Right atrium auricular region (tissue), 2 donors: ENCODE data around the gene TSPAN9. TPM values are rescaled to one million over a fixed set of nuclear protein-coding genes. Genes with fewer than 3 reads are reported as not detected.
A peak's percentile ranks its signal among the peaks of the same experiment; 100 is the strongest.

Experiments
- DNase-seq: peaks from one replicate; pipeline ENCODE4 v3.0.0-alpha.2; 2019; ENCODE audit warnings: low spot score
- H3K27ac ChIP-seq, 2 donors: fragments of 200-600 bp; sonication (generic); 1 replicate in 1 of 2; 2 replicates in 1 of 2; pipeline ENCODE4 v1.5.1; 2016 to 2019
- H3K27me3 ChIP-seq, 2 donors: fragments of 200-600 bp; sonication (generic); one replicate each; pipeline versions ENCODE4 v1.5.1 to v1.6.0; 2017 to 2019
- H3K36me3 ChIP-seq: fragments of 200-600 bp; sonication (generic); one replicate; pipeline ENCODE4 v1.5.1; 2016
- H3K4me1 ChIP-seq, 2 donors: fragments of 200-600 bp; sonication (generic); one replicate each; pipeline versions ENCODE4 v1.5.1 to v1.6.0; 2017 to 2019
- H3K4me3 ChIP-seq, 2 donors: fragments of 200-600 bp; sonication (generic); 1 replicate in 1 of 2; 2 replicates in 1 of 2; pipeline ENCODE4 v1.5.1; 2017 to 2019; ENCODE audit warnings: mild to moderate bottlenecking in 1 of 2, moderate library complexity in 1 of 2
- H3K9me3 ChIP-seq, 2 donors: fragments of 200-600 bp; sonication (generic); one replicate each; pipeline ENCODE4 v1.5.1; 2019
- CTCF ChIP-seq, 2 donors: fragments of 200-600 bp; sonication (generic); IDR thresholded peaks; one replicate each; pipeline ENCODE4 v1.5.1; 2019; ENCODE audit warnings: antibody characterized with exemption in 2 of 2
- total RNA-seq, 2 donors: library from RNA; depleted of rRNA; stranded (reverse); fragments of >200 nt; gene quantifications; one replicate each; pipeline ENCODE4 v1.1.0, GENCODE V29; 2016

Gene TSPAN9
- total RNA-seq, 2 donors from 2014 or later: 103 to 185 TPM

- H3K4me3 ChIP-seq: no peak overlapping the region
- H3K36me3 ChIP-seq: no peaks in the 10 kb centered on the region
- TF ChIP-seq CTCF (IDR thresholded peaks at IDR 0.05): no peak
- peaks cover 0 to 64% of the 10 kb centered on the region in 2 donors for H3K4me1 ChIP-seq
- no peak overlapping the region for H3K27ac ChIP-seq
- H3K9me3 ChIP-seq: no peaks in the 10 kb centered on the region
- H3K27me3 ChIP-seq: no peaks in the 10 kb centered on the region
- no peak for DNase-seq
These were observed 22.0 kb downstream of the TSPAN9 start for GRCh38 chr12:3099146-3099545.

- Histone ChIP-seq H3K9me3 (no peaks in the 10 kb centered on the region), H3K27me3 (no peaks in the 10 kb centered on the region), H3K4me1 (peaks cover 0 to 86% of the 10 kb centered on the region in 2 donors), H3K27ac (peak overlapping the region; percentile 26 to 46), H3K36me3 (no peaks in the 10 kb centered on the region), H3K4me3 (no peak overlapping the region)
- DNase-seq: no peak
- TF ChIP-seq CTCF (IDR thresholded peaks at IDR 0.05): no peak
These were observed 24.3 kb downstream of the TSPAN9 start for GRCh38 chr12:3101309-3102024.

- H3K36me3 ChIP-seq: no peaks in the 10 kb centered on the region
- peak overlapping the region; percentile 33 to 67 for H3K27ac ChIP-seq
- no peak for TF ChIP-seq CTCF (IDR thresholded peaks at IDR 0.05)
- H3K4me3 ChIP-seq: no peak overlapping the region
- H3K27me3 ChIP-seq: no peaks in the 10 kb centered on the region
- no peaks in the 10 kb centered on the region for H3K9me3 ChIP-seq
- no peak for DNase-seq
- H3K4me1 ChIP-seq: peaks cover 0 to 88% of the 10 kb centered on the region in 2 donors
These were observed 25.7 kb downstream of the TSPAN9 start for GRCh38 chr12:3102771-3103410.

DNA sequence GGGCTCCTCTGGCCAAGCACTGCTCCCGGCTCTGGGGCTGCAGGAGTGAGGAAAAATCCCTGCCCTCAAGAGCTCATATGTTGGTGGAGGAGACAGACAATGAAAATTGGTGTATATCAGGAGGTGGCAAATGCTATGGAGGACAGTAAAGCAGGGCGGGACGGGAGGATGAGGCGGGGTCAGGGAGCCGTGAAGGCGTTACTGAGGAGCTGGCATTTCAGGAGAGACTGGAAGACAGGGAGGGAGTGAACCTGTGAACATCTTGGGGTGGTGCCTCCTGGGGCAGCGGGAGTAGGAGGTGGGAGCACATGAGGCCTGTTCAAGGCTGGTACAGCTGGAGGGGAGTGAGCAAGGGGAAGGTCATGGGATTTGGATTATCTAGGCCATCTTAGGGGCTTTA lies 26.6 kb downstream of the TSPAN9 start:
- Histone ChIP-seq H3K27me3 (no peaks in the 10 kb centered on the region), H3K36me3 (no peaks in the 10 kb centered on the region), H3K27ac (peak overlapping the region; percentile 33 to 67), H3K9me3 (no peaks in the 10 kb centered on the region), H3K4me3 (no peak overlapping the region), H3K4me1 (peaks cover 0 to 83% of the 10 kb centered on the region in 2 donors)
- no peak for TF ChIP-seq CTCF (IDR thresholded peaks at IDR 0.05)
- DNase-seq: no peak

GRCh38 chr12:3105690-3106479 lies 28.7 kb downstream of the TSPAN9 start:
- TF ChIP-seq CTCF (IDR thresholded peaks at IDR 0.05): no peak
- H3K4me1 ChIP-seq: peaks cover 0 to 72% of the 10 kb centered on the region in 2 donors
- DNase-seq: no peak

More at GRCh38 chr12:3105690-3106479, 28.7 kb downstream of the TSPAN9 start:
- Histone ChIP-seq H3K27ac (no peak overlapping the region), H3K36me3 (no peaks in the 10 kb centered on the region), H3K9me3 (no peaks in the 10 kb centered on the region), H3K27me3 (no peaks in the 10 kb centered on the region), H3K4me3 (no peak overlapping the region)
